ENCODE results near the gene VCPKMT.

- TF ChIP-seq POLR2A (IDR thresholded peaks at IDR 0.05) (no peak), CTCF (IDR thresholded peaks at IDR 0.05) (no peak)
Measured at GRCh38 chr14:50059763-50060616, 56.4 kb downstream of the VCPKMT start.
